Stimulated activated CD4-positive, alpha-beta T cell treated with anti-CD3 and anti-CD28 coated beads, TNF-alpha, amount 100 ng/mL, for 4 hours (primary cell): ENCODE results near the gene TFPI.
"Not testable (repeated sequence)": the region's sequence is repeated elsewhere in the genome, so short reads cannot be mapped to it uniquely, and the experiment has no call there.

Experiments
- DNase-seq, 3 experiments: peaks; one replicate each; pipeline ENCODE4 v3.0.0-alpha.2; 2020; ENCODE audit warnings: low read depth in 3 of 3

TFPI gene

GRCh38 chr2:187554011-187554703 lies at the start of gene TFPI:
Gene TFPI, minus strand, starts transcription at chr2:187554435. Its CDS starts 50,667 bp downstream, at chr2:187503768.
- DNase-seq: no peak

GRCh38 chr2:187594801-187595200 lies 40.6 kb upstream of the TFPI start:
- no peak for DNase-seq

DNA sequence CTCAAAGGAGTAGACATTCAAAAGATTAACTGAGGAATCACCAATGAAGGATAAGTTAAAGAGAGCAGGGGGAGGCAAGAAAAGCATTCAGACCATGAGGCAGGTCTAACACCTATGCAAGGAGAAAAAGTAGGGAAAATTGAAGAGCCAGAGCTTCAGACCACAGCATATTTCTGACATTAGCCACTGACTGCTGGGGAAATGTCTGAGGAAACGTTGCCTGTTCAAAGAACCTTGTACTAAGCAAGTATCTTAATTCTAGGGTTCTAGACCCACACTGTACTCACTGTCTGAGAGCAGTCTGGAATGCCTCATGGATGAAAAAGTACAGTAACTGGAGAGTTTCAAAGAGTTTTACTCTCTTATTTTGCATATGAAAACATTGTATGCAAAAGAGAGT lies 39.5 kb upstream of the TFPI start:
- no peak for DNase-seq

- no peak for DNase-seq
These were observed 38.9 kb upstream of the TFPI start for GRCh38 chr2:187593098-187593497.

- DNase-seq: no peak
These were observed 35.9 kb upstream of the TFPI start for GRCh38 chr2:187590175-187590574.

- DNase-seq: no peak
These were observed 31.9 kb upstream of the TFPI start for GRCh38 chr2:187586011-187586641.

- DNase-seq: no peak
These were observed 27.1 kb upstream of the TFPI start for GRCh38 chr2:187581125-187581896.

- DNase-seq: no peak
These were observed 26.4 kb upstream of the TFPI start for GRCh38 chr2:187580462-187581124.

- DNase-seq: no peak
These were observed 23.1 kb upstream of the TFPI start for GRCh38 chr2:187577310-187577709.

- no peak for DNase-seq
These were observed 22.7 kb upstream of the TFPI start for GRCh38 chr2:187576906-187577305.

DNA sequence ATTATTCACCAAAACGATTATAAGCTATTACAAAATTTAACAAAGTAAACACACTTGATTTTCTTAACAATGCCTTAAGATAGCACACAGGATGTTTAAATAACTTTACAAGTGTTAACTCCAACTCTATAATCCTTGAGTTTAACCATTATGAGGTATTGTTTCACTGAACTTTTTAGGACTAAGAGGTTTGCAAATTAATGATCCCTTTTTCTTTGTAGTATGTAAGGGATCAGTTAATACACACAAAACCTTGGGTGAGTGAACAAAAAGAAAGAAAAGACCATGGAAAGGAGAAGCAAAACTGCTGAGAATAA lies 21.5 kb upstream of the TFPI start:
- DNase-seq: no peak

DNA sequence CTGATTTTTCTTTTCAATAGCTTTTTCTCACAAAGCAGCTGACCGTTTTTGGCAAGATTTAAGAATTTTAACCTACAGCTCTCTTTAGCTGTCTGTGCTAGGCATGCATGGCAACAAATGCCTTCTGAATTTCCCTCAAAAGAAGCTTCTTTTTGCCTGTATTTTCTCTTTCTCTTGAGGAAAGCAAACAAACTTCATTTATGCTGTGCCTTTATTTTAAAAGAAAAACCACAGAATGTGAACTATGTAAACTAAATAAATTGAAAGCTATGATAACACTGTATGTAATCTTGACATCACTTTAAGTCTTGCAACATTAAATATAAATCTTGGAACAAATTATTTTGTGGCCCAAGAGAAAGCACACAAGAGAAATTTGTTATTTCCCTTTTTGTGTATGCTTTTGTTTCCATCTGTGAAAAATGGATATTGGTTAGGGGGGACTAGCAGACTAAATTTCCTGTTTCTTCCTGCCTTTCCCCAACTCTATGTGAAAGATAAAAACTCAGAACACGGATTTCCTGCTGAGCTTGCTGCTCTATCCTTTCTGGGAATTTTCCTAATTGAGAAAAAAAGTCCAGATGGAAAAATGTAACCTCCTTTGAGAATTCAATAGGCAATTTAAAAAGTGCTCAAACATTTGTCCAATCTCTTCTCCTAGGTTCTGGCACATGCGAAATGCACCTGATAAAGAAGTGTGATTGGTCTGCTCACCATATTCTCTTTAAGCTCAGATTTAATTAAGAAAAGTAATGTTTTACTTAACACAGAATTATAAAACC lies 20.9 kb upstream of the TFPI start:
- DNase-seq: no peak

- no peak for DNase-seq
These were observed 19.5 kb upstream of the TFPI start for GRCh38 chr2:187573722-187574121.

GRCh38 chr2:187571996-187572395 lies 17.8 kb upstream of the TFPI start:
- DNase-seq: not testable (repeated sequence)

GRCh38 chr2:187569571-187569970 lies 15.3 kb upstream of the TFPI start:
- DNase-seq: no peak

DNA sequence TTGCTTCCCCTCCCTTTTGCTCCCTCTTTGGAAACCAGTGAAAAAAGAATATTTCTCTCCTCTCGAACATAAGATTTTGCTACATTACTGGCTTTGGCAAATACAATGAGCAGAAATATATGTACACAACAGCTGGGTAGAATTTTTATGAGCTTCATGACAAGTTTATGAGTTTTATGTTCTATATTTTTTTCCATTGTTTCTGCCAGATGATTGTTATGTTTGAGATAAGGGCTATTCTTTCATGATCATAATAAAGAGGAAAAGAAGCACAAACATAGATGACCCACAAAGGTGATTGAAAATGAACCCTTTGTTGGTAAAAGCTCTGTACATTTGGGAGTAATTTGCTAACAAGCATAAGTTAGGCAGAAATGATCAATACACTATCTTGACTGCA lies 14.8 kb upstream of the TFPI start:
- DNase-seq: no peak

DNA sequence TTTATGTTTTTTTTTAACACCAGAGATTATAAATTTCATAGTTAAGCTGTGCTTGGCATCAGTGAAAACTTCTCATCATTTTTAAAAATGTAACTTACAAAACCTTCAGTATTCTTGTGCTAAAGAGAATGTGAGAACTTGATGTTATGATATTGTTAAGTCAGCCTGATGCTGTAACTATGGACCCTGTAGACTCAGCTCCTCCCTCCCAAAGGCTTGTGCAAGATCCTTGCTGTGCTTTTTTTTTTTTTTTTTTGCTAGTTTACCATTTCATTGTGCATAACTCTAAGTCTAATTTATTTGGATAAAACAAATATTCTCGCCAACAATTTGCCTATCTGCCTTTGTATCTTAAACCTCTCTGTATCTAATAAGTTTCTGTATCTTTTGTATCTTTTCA lies 12.9 kb upstream of the TFPI start:
- no peak for DNase-seq

GRCh38 chr2:187566712-187567111 lies 12.5 kb upstream of the TFPI start:
- DNase-seq: no peak

DNA sequence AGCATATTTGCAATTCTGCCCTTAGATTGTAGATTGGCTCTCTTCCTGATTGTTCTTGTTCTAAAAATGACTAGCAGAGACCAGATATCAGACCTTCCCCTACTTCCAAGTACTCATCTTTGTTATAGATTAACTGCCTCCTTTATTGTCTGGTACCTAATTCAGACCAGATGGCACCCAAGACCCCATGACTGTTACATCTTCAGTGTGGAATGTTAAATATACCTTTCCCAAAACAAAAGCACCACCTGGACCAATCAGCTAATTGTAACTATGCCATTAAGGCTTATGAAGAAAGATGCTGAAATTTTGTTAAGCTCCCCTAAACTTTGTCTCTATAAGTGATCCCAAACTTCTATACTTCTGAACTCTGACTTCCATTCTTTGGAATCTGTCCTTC lies 12.0 kb upstream of the TFPI start:
- no peak for DNase-seq

- DNase-seq: not testable (repeated sequence)
These were observed 11.4 kb upstream of the TFPI start for GRCh38 chr2:187565618-187566017.

GRCh38 chr2:187556493-187556892 lies 2.3 kb upstream of the TFPI start:
- DNase-seq: not testable (repeated sequence)

DNA sequence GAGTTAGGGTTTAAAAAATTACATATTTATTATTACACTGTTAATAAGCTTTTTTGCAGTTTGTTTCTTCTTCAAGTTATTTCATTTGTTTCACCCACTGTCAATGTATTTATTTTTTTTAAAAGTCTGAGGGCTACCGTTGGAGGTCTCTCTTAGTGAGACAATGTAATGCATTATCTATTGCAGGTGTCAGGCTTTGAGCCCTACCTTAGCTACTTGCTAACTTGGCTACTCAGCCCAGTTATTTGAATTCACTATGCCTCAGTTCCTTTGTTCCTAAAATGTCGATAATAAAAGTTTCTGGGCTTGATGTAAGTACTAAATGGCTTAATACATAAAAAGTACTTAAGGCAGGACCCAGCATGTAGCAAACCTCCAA lies 458 bp upstream of the TFPI start:
- no peak for DNase-seq
